ENCODE data around the gene EFEMP2.

EFEMP2 gene

GRCh38 chr11:65851811-65852507 lies 20.6 kb downstream of the EFEMP2 start:
- H3K9me2 ChIP-seq (replicated peaks; ENCODE audit: insufficient read depth, low read length): no peaks in the 10 kb centered on the region
- H2AFZ ChIP-seq (ENCODE audit: low read depth, low read length, severe bottlenecking): no peak overlapping the region
- peaks cover 26% of the 10 kb centered on the region for H3F3A ChIP-seq (ENCODE audit: insufficient read depth)
- TF ChIP-seq EZH2phosphoT487 (conservative IDR thresholded peaks at IDR 0.05; ENCODE audit: low read length) (no peak), CTCF (IDR thresholded peaks at IDR 0.05; ENCODE audit: insufficient read depth, low read length, poor library complexity, severe bottlenecking) (no peak)
- H4K20me1 ChIP-seq (ENCODE audit: low read depth, low read length): peaks cover 16% of the 10 kb centered on the region
- H3K79me2 ChIP-seq (ENCODE audit: insufficient read depth, low read length): peaks cover 18% of the 10 kb centered on the region
- H3K4me2 ChIP-seq (ENCODE audit: low read depth, low read length, poor library complexity, severe bottlenecking): no peak overlapping the region
- H3K36me3 ChIP-seq (ENCODE audit: low read length): peaks cover 24% of the 10 kb centered on the region
- no peaks in the 10 kb centered on the region for H3K27me3 ChIP-seq (ENCODE audit: low read length)
- H3K4me3 ChIP-seq (ENCODE audit: insufficient read depth, low read length, poor library complexity, severe bottlenecking): no peak overlapping the region
- H3K9ac ChIP-seq (ENCODE audit: low read length): no peak overlapping the region
- no peaks in the 10 kb centered on the region for H3K9me3 ChIP-seq (ENCODE audit: insufficient read depth, low read length)
- H3K27ac ChIP-seq (ENCODE audit: low read depth, low read length): no peak overlapping the region

- TF ChIP-seq CTCF (IDR thresholded peaks at IDR 0.05; ENCODE audit: insufficient read depth, low read length, poor library complexity, severe bottlenecking) (peak; percentile 57), EZH2phosphoT487 (conservative IDR thresholded peaks at IDR 0.05; ENCODE audit: low read length) (no peak)
- Histone ChIP-seq H4K20me1 (ENCODE audit: low read depth, low read length) (peaks cover 9% of the 10 kb centered on the region), H2AFZ (ENCODE audit: low read depth, low read length, severe bottlenecking) (no peak overlapping the region), H3K9ac (ENCODE audit: low read length) (no peak overlapping the region), H3K27ac (ENCODE audit: low read depth, low read length) (no peak overlapping the region), H3K36me3 (ENCODE audit: low read length) (peaks cover 18% of the 10 kb centered on the region), H3K79me2 (ENCODE audit: insufficient read depth, low read length) (peaks cover 10% of the 10 kb centered on the region), H3K27me3 (ENCODE audit: low read length) (no peaks in the 10 kb centered on the region), H3K4me3 (ENCODE audit: insufficient read depth, low read length, poor library complexity, severe bottlenecking) (no peak overlapping the region), H3F3A (ENCODE audit: insufficient read depth) (peaks cover 19% of the 10 kb centered on the region; the same call in 1 of the 2 replicates), H3K9me3 (ENCODE audit: insufficient read depth, low read length) (no peaks in the 10 kb centered on the region), H3K9me2 (replicated peaks; ENCODE audit: insufficient read depth, low read length) (no peaks in the 10 kb centered on the region), H3K4me2 (ENCODE audit: low read depth, low read length, poor library complexity, severe bottlenecking) (no peak overlapping the region)
Measured at GRCh38 chr11:65851083-65851579, 21.5 kb downstream of the EFEMP2 start.

GRCh38 chr11:65850217-65851082 lies 22.1 kb downstream of the EFEMP2 start:
- Histone ChIP-seq H3K9me2 (replicated peaks; ENCODE audit: insufficient read depth, low read length) (no peaks in the 10 kb centered on the region), H3K27ac (ENCODE audit: low read depth, low read length) (no peak overlapping the region), H2AFZ (ENCODE audit: low read depth, low read length, severe bottlenecking) (no peak overlapping the region), H3K9ac (ENCODE audit: low read length) (no peak overlapping the region), H3F3A (ENCODE audit: insufficient read depth) (peaks cover 18% of the 10 kb centered on the region; the same call in 1 of the 2 replicates), H3K9me3 (ENCODE audit: insufficient read depth, low read length) (no peaks in the 10 kb centered on the region), H3K4me3 (ENCODE audit: insufficient read depth, low read length, poor library complexity, severe bottlenecking) (no peak overlapping the region), H3K4me2 (ENCODE audit: low read depth, low read length, poor library complexity, severe bottlenecking) (no peak overlapping the region), H3K79me2 (ENCODE audit: insufficient read depth, low read length) (peaks cover 3% of the 10 kb centered on the region; the same call in 1 of the 2 replicates), H3K27me3 (ENCODE audit: low read length) (no peaks in the 10 kb centered on the region), H3K36me3 (ENCODE audit: low read length) (peaks cover 11% of the 10 kb centered on the region), H4K20me1 (ENCODE audit: low read depth, low read length) (peaks cover 3% of the 10 kb centered on the region; the same call in 1 of the 2 replicates)
- TF ChIP-seq EZH2phosphoT487 (conservative IDR thresholded peaks at IDR 0.05; ENCODE audit: low read length) (no peak), CTCF (IDR thresholded peaks at IDR 0.05; ENCODE audit: insufficient read depth, low read length, poor library complexity, severe bottlenecking) (no peak)
